K562 (cell line): ENCODE results near the gene ARHGEF1. TPM values are rescaled to one million over a fixed set of nuclear protein-coding genes. Genes with fewer than 3 reads are reported as not detected.

ENCODE experiments used
- BRD4 ChIP-seq: fragments of 200-600 bp; sonication (generic); IDR thresholded peaks from 2 replicates; pipeline ENCODE4 v1.6.1; 2017; ENCODE audit warnings: inconsistent platforms
- CBX1 ChIP-seq: sonication (generic); IDR thresholded peaks from 2 replicates; pipeline ENCODE4 v1.6.1; 2016; ENCODE audit warnings: antibody characterized with exemption, low read depth, mild to moderate bottlenecking
- E2F8 ChIP-seq: fragments of 450-650 bp; IDR thresholded peaks from 2 replicates; pipeline ENCODE4 v1.7.1; 2018; ENCODE audit warnings: mild to moderate bottlenecking, low read depth; ENCODE audit not compliant: partially characterized antibody
- ESRRA ChIP-seq: fragments of 450-650 bp; IDR thresholded peaks from 2 replicates; pipeline ENCODE4 v1.6.1; 2014; ENCODE audit warnings: low read depth, mild to moderate bottlenecking, moderate library complexity, borderline replicate concordance
- ETV5 ChIP-seq: sonication (generic); formaldehyde crosslinking; IDR thresholded peaks from 2 replicates; pipeline ENCODE4 v1.4.0; 2020; ENCODE audit warnings: low read depth, mild to moderate bottlenecking, missing genetic modification reagents
- FIP1L1 ChIP-seq: fragments of 200-400 bp; formaldehyde crosslinking; IDR thresholded peaks from 2 replicates; pipeline ENCODE4 v1.6.1; 2018; ENCODE audit warnings: mild to moderate bottlenecking, low read depth, low read length; ENCODE audit not compliant: poor library complexity, severe bottlenecking
- HDGF ChIP-seq: fragments of 450-650 bp; IDR thresholded peaks from 2 replicates; pipeline ENCODE4 v1.6.1; 2016
- HMBOX1 ChIP-seq: sonication (generic); IDR thresholded peaks from 2 replicates; pipeline ENCODE4 v1.6.1; 2016
- HNRNPL ChIP-seq: fragments of 200-400 bp; formaldehyde crosslinking; IDR thresholded peaks from 2 replicates; pipeline ENCODE4 v1.6.1; 2017; ENCODE audit warnings: low read depth, mild to moderate bottlenecking, low read length
- MCM7 ChIP-seq, 2 experiments: fragments of 450-650 bp; IDR thresholded peaks; 2 replicates each; pipeline ENCODE4 v1.6.1; 2016 to 2018
- MEF2D ChIP-seq: conservative IDR thresholded peaks from 2 replicates; pipeline ENCODE4 v1.6.1; 2016; ENCODE audit warnings: low read depth, missing genetic modification characterization, missing compliant biosample characterization
- NBN ChIP-seq: fragments of 450-650 bp; IDR thresholded peaks from 2 replicates; pipeline ENCODE4 v1.6.1; 2016; ENCODE audit warnings: low read depth, mild to moderate bottlenecking
- NEUROD1 ChIP-seq: fragments of 150-350 bp; IDR thresholded peaks from 2 replicates; pipeline ENCODE4 v1.6.1; 2014; ENCODE audit warnings: borderline replicate concordance, low read length, low read depth; ENCODE audit not compliant: partially characterized antibody
- NFIC ChIP-seq: fragments of 450-650 bp; IDR thresholded peaks from 2 replicates; pipeline ENCODE4 v1.6.1; 2017; ENCODE audit warnings: mild to moderate bottlenecking, inconsistent platforms
- POLR2AphosphoS2 ChIP-seq: IDR thresholded peaks from 2 replicates; pipeline ENCODE4 v1.6.1; 2012; ENCODE audit warnings: low read length, improper control_type of control experiment
- PTBP1 ChIP-seq: fragments of 200-400 bp; formaldehyde crosslinking; IDR thresholded peaks from 2 replicates; pipeline ENCODE4 v1.6.1; 2017; ENCODE audit warnings: low read depth, low read length
- PYGO2 ChIP-seq: fragments of 450-650 bp; IDR thresholded peaks from 2 replicates; pipeline ENCODE4 v1.6.1; 2016; ENCODE audit warnings: mild to moderate bottlenecking, missing genetic modification characterization, moderate library complexity, missing compliant biosample characterization
- SMAD3 ChIP-seq: fragments of 450-650 bp; formaldehyde crosslinking; conservative IDR thresholded peaks from 2 replicates; pipeline ENCODE4 v1.4.0; 2020; ENCODE audit warnings: mild to moderate bottlenecking
- TARDBP ChIP-seq: fragments of 450-650 bp; IDR thresholded peaks from 2 replicates; pipeline ENCODE4 v1.6.1; 2016
- TEAD1 ChIP-seq, 2 experiments: fragments of 450-650 bp in 1 of 2; sonication (generic) in 1 of 2; formaldehyde crosslinking; IDR thresholded peaks; 2 replicates each; pipeline versions ENCODE4 v1.4.0 to v1.8.0; 2020 to 2022; ENCODE audit warnings: mild to moderate bottlenecking in 2 of 2, missing genetic modification reagents in 1 of 2
- VEZF1 ChIP-seq: fragments of 200-800 bp; sonication (Bioruptor generic); IDR thresholded peaks from 2 replicates; pipeline ENCODE4 v1.6.1; 2017; ENCODE audit warnings: missing genetic modification characterization, missing compliant biosample characterization
- ZFX ChIP-seq: sonication (generic); formaldehyde crosslinking; IDR thresholded peaks from 2 replicates; pipeline ENCODE4 v1.8.0; 2022; ENCODE audit warnings: mild to moderate bottlenecking, missing genetic modification reagents, moderate library complexity
- ZNF316 ChIP-seq: fragments of 450-650 bp; IDR thresholded peaks from 2 replicates; pipeline ENCODE4 v1.6.1; 2016
- ZNF717 ChIP-seq: fragments of 250-450 bp; sonication (Bioruptor Pico); IDR thresholded peaks from 2 replicates; pipeline ENCODE4 v1.5.0; 2021
- polyA plus RNA-seq, 8 experiments: library from polyadenylated mRNA; depleted of rRNA in 4 of 8; stranded (reverse) in 5 of 8; unstranded in 3 of 8; fragments of >200 nt; fragmentation: Nextera tagmentation in 2 of 8; fragmentation: Illumina TruSeq in 1 of 8; extraction: Ambion mirVana in 2 of 8; extraction: Trizol in 1 of 8; gene quantifications; 2 replicates each; pipeline versions ENCODE4 v1.2.1 to v1.2.3, GENCODE V29; 2011 to 2014; ENCODE audit warnings: inconsistent platforms in 1 of 8, missing spikeins in 1 of 8
- total RNA-seq, 7 experiments: library from RNA; depleted of rRNA in 6 of 7; stranded (reverse); fragments of >200 nt in 6 of 7; fragmentation: Illumina TruSeq in 2 of 7; extraction: Trizol in 2 of 7; gene quantifications; 2 replicates each; pipeline versions ENCODE4 v1.2.1 to v1.2.3, GENCODE V29; 2011 to 2021; ENCODE audit warnings: low replicate concordance in 1 of 7

The ARHGEF1 gene
- total and polyA plus RNA-seq, 9 of the 15 experiments (the other 6 are each of a cell fraction or from before 2014, with no cell fraction given), result 1.9 to 149 (median 29.8) TPM

- peak; percentile 87; the same call in 1 of the 2 replicates for TF ChIP-seq HDGF
- peak; percentile 80 for TF ChIP-seq E2F8
- TF ChIP-seq HNRNPL, result 0 out of 2 replicates have a peak, but pooled peaks have one; percentile 26
- 0 out of 2 replicates have a peak, but pooled peaks have one; percentile 32 for TF ChIP-seq BRD4
- peak in 1 of 2 experiments; percentile 49; a peak in 1 of 4 replicates for TF ChIP-seq TEAD1 (CRISPR knock-in tag; IDR thresholded peaks at IDR 0.05)
- peak; percentile 94 for TF ChIP-seq CBX1
- TF ChIP-seq VEZF1 (CRISPR knock-in tag), result peak; percentile 82
- 0 out of 2 replicates have a peak, but pooled peaks have one; percentile 36 for TF ChIP-seq NFIC
- no peak for TF ChIP-seq POLR2AphosphoS2
- TF ChIP-seq TARDBP, result no peak
- no peak for TF ChIP-seq PTBP1
- peak; percentile 64 for TF ChIP-seq PYGO2
- TF ChIP-seq SMAD3 (CRISPR knock-in tag), result peak; percentile 53; the same call in 1 of the 2 replicates
- TF ChIP-seq ZFX, result peak; percentile 59
- TF ChIP-seq NBN, result peak; percentile 88; the same call in 1 of the 2 replicates
- TF ChIP-seq FIP1L1, result peak; percentile 84
- TF ChIP-seq MEF2D (tag), result no peak
- TF ChIP-seq NEUROD1, result peak; percentile 12
- TF ChIP-seq ETV5 (CRISPR knock-in tag), result peak; percentile 87
- TF ChIP-seq ZNF717 (CRISPR knock-in tag), result 0 out of 2 replicates have a peak, but pooled peaks have one; percentile 39
- TF ChIP-seq ESRRA, result peak; percentile 82
- TF ChIP-seq MCM7 (IDR thresholded peaks at IDR 0.05), result no peak
- TF ChIP-seq HMBOX1, result peak; percentile 12; the same call in 1 of the 2 replicates
- peak; percentile 12; the same call in 1 of the 2 replicates for TF ChIP-seq ZNF316
Measured at GRCh38 chr19:41883821-41884733, 1.1 kb downstream of the ARHGEF1 start (continued).
